GM12878 (cell line): Measurements from ENCODE around the gene MTHFD1L. TPM values are rescaled to one million over a fixed set of nuclear protein-coding genes. Genes with fewer than 3 reads are reported as not detected.
A peak's percentile ranks its signal among the peaks of the same experiment; 100 is the strongest.

ENCODE experiments used
- ATAC-seq: fragments of 200-7000 bp; cut with Tn5 transposase; 3 replicates; pipeline ENCODE4 v1.9.1; 2020; ENCODE audit warnings: mild to moderate bottlenecking, moderate library complexity
- BruUV-seq: library from RNA; stranded (reverse); fragments of 400-500 nt; replicated peaks from 2 replicates; lab custom pipeline; 2021; lab: Mats Ljungman, UMichigan
- CTCF ChIA-PET: fragments of 300-600 bp; sonication (Branson Sonifier 250); formaldehyde crosslinking; extraction: SDS; loops from one replicate; lab custom pipeline; 2021; ENCODE audit warnings: inconsistent platforms; lab: Yijun Ruan, JAX
- POLR2A ChIA-PET: fragments of 350-600 bp; formaldehyde crosslinking; extraction: SDS; loops from one replicate; lab custom pipeline; 2021; ENCODE audit warnings: inconsistent platforms; lab: Charles Lee
- RAD21 ChIA-PET: fragments of 300-600 bp; sonication (Branson Sonifier 250); formaldehyde crosslinking; loops from one replicate; lab custom pipeline; 2023; ENCODE audit warnings: antibody characterized with exemption; ENCODE audit not compliant: unreplicated experiment; lab: Charles Lee
- SMC1A ChIA-PET: fragments of 300-600 bp; sonication (Branson Sonifier 250); formaldehyde crosslinking; loops from one replicate; lab custom pipeline; 2023; ENCODE audit not compliant: unreplicated experiment, uncharacterized antibody; lab: Charles Lee
- DNase-seq: peaks from one replicate; pipeline ENCODE4 v3.0.0-alpha.2; 2011; ENCODE audit warnings: low read depth, low spot score
- FAIRE-seq: peaks from 3 replicates; lab custom pipeline; 2011; peaks lifted over from hg19 to GRCh38; lab: Jason Lieb, UNC
- H2AFZ ChIP-seq: 2 replicates; pipeline ENCODE4 v1.6.0; 2011; ENCODE audit warnings: low read depth, low read length, control low read depth; ENCODE audit not compliant: control insufficient read depth
- H3K27ac ChIP-seq: 2 replicates; pipeline ENCODE4 v1.5.1; 2011; ENCODE audit warnings: control low read depth; ENCODE audit not compliant: control insufficient read depth, insufficient read depth
- H3K27me3 ChIP-seq, 2 experiments: replicated peaks in 1 of 2; 2 replicates each; pipeline versions ENCODE4 v1.6.0 to v1.6.1; 2011; ENCODE audit warnings: low read length in 1 of 2; ENCODE audit not compliant: control insufficient read depth in 2 of 2, insufficient read depth in 2 of 2
- H3K36me3 ChIP-seq, 2 experiments: 2 replicates each; pipeline ENCODE4 v1.5.1; 2011; ENCODE audit warnings: low read length in 1 of 2; ENCODE audit not compliant: control insufficient read depth in 2 of 2, insufficient read depth in 2 of 2
- H3K4me1 ChIP-seq: 2 replicates; pipeline ENCODE4 v1.6.1; 2011; ENCODE audit warnings: mild to moderate bottlenecking, low read length, moderate library complexity, mixed read lengths; ENCODE audit not compliant: control insufficient read depth, insufficient read depth
- H3K4me2 ChIP-seq: 2 replicates; pipeline ENCODE4 v1.6.0; 2011; ENCODE audit warnings: control low read depth; ENCODE audit not compliant: control insufficient read depth, insufficient read depth
- H3K4me3 ChIP-seq: fragments of 200-600 bp; sonication (generic); 2 replicates; pipeline ENCODE4 v1.5.1; 2016
- H3K79me2 ChIP-seq: 2 replicates; pipeline ENCODE4 v1.6.0; 2011; ENCODE audit warnings: low read length; ENCODE audit not compliant: control insufficient read depth, insufficient read depth
- H3K9ac ChIP-seq: 2 replicates; pipeline ENCODE4 v1.8.0; 2011; ENCODE audit warnings: low read length, control low read depth, mixed read lengths; ENCODE audit not compliant: control insufficient read depth, insufficient read depth
- H3K9me3 ChIP-seq: replicated peaks from 3 replicates; pipeline ENCODE4 v1.5.1; 2011; ENCODE audit warnings: mild to moderate bottlenecking, low read length; ENCODE audit not compliant: control insufficient read depth, insufficient read depth
- H4K20me1 ChIP-seq: 2 replicates; pipeline ENCODE4 v1.6.0; 2011; ENCODE audit not compliant: control insufficient read depth, insufficient read depth
- ATF3 ChIP-seq: IDR thresholded peaks from 2 replicates; pipeline ENCODE4 v1.6.1; 2011; ENCODE audit warnings: low read depth, mild to moderate bottlenecking, low read length, moderate library complexity, borderline replicate concordance; ENCODE audit errors: extremely low read depth
- BACH1 ChIP-seq: fragments of 450-650 bp; IDR thresholded peaks from 2 replicates; pipeline ENCODE4 v1.6.1; 2017; ENCODE audit warnings: mild to moderate bottlenecking, borderline replicate concordance
- E2F8 ChIP-seq: fragments of 450-650 bp; IDR thresholded peaks from 2 replicates; pipeline ENCODE4 v1.6.1; 2018; ENCODE audit warnings: mild to moderate bottlenecking, low read depth, moderate library complexity; ENCODE audit not compliant: partially characterized antibody
- EP300 ChIP-seq, 2 experiments: fragments of 150-350 bp in 1 of 2; IDR thresholded peaks; 2 replicates each; pipeline ENCODE4 v1.6.1; 2011 to 2012; ENCODE audit warnings: low read depth in 2 of 2, low read length in 2 of 2, borderline replicate concordance in 1 of 2, improper control_type of control experiment in 1 of 2, inconsistent platforms in 1 of 2; ENCODE audit not compliant: control insufficient read depth in 1 of 2
- HCFC1 ChIP-seq: fragments of 150-350 bp; IDR thresholded peaks from 2 replicates; pipeline ENCODE4 v1.6.1; 2014; ENCODE audit warnings: low read length
- KLF5 ChIP-seq: fragments of 450-650 bp; IDR thresholded peaks from 2 replicates; pipeline ENCODE4 v1.6.1; 2014; ENCODE audit warnings: mild to moderate bottlenecking; ENCODE audit not compliant: partially characterized antibody
- MEF2A ChIP-seq: IDR thresholded peaks from 2 replicates; pipeline ENCODE4 v1.6.1; 2011; ENCODE audit warnings: low read depth, mild to moderate bottlenecking, low read length, moderate library complexity; ENCODE audit not compliant: insufficient read depth
- SIN3A ChIP-seq: IDR thresholded peaks from 2 replicates; pipeline ENCODE4 v1.6.1; 2012; ENCODE audit warnings: low read depth, low read length, improper control_type of control experiment
- SIX5 ChIP-seq: IDR thresholded peaks from 2 replicates; pipeline ENCODE4 v1.6.1; 2011; ENCODE audit warnings: mild to moderate bottlenecking, low read depth, low read length, moderate library complexity; ENCODE audit not compliant: severe bottlenecking
- TAF1 ChIP-seq: IDR thresholded peaks from 2 replicates; pipeline ENCODE4 v1.6.1; 2011; ENCODE audit warnings: mild to moderate bottlenecking, low read depth, low read length, borderline replicate concordance
- TARDBP ChIP-seq: IDR thresholded peaks from 2 replicates; pipeline ENCODE4 v1.6.1; 2016; ENCODE audit warnings: borderline replicate concordance
- WGBS: methylation state at CpG from one replicate; pipeline ENCODE4 v1.1.6; 2016; ENCODE audit warnings: low lambda C conversion rate; ENCODE audit not compliant: insufficient replicate concordance, insufficient coverage; ENCODE audit errors: missing lambda C conversion rate; 5-methylcytosine and 5-hydroxymethylcytosine counted together
- in situ Hi-C: fragments of 300-500 bp; cut with MboI; formaldehyde crosslinking; loops from 9 replicates; pipeline ENCODE4 v1.14.3; 2018; ENCODE audit warnings: mixed read lengths
- intact Hi-C: fragments of 100-400 bp; cut with micrococcal nuclease; formaldehyde crosslinking; loops from one replicate; pipeline ENCODE4 v1.14.2; 2022; ENCODE audit not compliant: unreplicated experiment
- polyA plus RNA-seq, 11 experiments: library from polyadenylated mRNA; depleted of rRNA in 4 of 11; unstranded in 6 of 11; stranded (reverse) in 5 of 11; fragments of >200 nt; fragmentation: Nextera tagmentation in 4 of 11; fragmentation: Illumina TruSeq in 1 of 11; extraction: Ambion mirVana in 4 of 11; extraction: Trizol in 1 of 11; gene quantifications; 1 replicate in 1 of 11; 2 replicates in 10 of 11; pipeline versions ENCODE4 v1.2.1 to v1.2.3, GENCODE V29; 2011 to 2016; ENCODE audit warnings: inconsistent platforms in 2 of 11, missing spikeins in 2 of 11, low read depth in 1 of 11
- total RNA-seq, 4 experiments: library from RNA; depleted of rRNA in 3 of 4; stranded (reverse); fragments of >200 nt in 3 of 4; fragmentation: Illumina TruSeq in 1 of 4; extraction: Trizol in 1 of 4; gene quantifications; 2 replicates each; pipeline versions ENCODE4 v1.2.1 to v1.2.3, GENCODE V29; 2013 to 2021

Gene MTHFD1L
- total and polyA plus RNA-seq, 10 of the 15 experiments (the other 5 are each of a cell fraction or from before 2014, with no cell fraction given) = 11.7 to 75.5 (median 28.8) TPM

- intact Hi-C loops = no loop called here
These were observed 13.1 kb downstream of the MTHFD1L start for GRCh38 chr6:150878347-150879213.

More at GRCh38 chr6:150878347-150879213, 13.1 kb downstream of the MTHFD1L start:
- H2AFZ ChIP-seq = 0 out of 2 replicates have a peak overlapping the region, but pooled peaks have one; percentile 34
- no peak for TF ChIP-seq EP300 (IDR thresholded peaks at IDR 0.05; ENCODE audit: borderline replicate concordance in 1 of 2, control insufficient read depth in 1 of 2, low read depth in 2 of 2, low read length in 2 of 2)
- no peak for TF ChIP-seq TARDBP
- no peak for TF ChIP-seq BACH1
- TF ChIP-seq SIX5 = peak; percentile 72
- no peak for TF ChIP-seq MEF2A
- TF ChIP-seq TAF1 = no peak
- TF ChIP-seq HCFC1 = peak; percentile 57
- no peak for TF ChIP-seq ATF3
- no peak for TF ChIP-seq SIN3A
- TF ChIP-seq E2F8 = no peak
- TF ChIP-seq KLF5 = no peak
- TF ChIP-seq, all 136 proteins: peak for 2
- H3K9me3 ChIP-seq = no peaks in the 10 kb centered on the region
- no peak overlapping the region for H3K9ac ChIP-seq
- no peak overlapping the region for H3K4me2 ChIP-seq
- H3K4me1 ChIP-seq = no peaks in the 10 kb centered on the region
- FAIRE-seq (no peak), ATAC-seq (peak; percentile 31; the same call in 1 of the 3 replicates), DNase-seq (no peak)
- peaks cover 14% of the 10 kb centered on the region for H3K79me2 ChIP-seq
- no TSS peak for BruUV-seq
- no peak overlapping the region for H3K27ac ChIP-seq
- WGBS = 83% methylated on average over 9 of the region's 9 CpGs
- ChIA-PET RAD21 (interaction anchor here (1.4 kb wide), 1 partner anchor 61 kb away, joined by 4 read pairs; no protein-coding TSS in a partner anchor), SMC1A (interaction anchor here (0.9 to 2.0 kb wide), 4 partner anchors 9 to 14 kb away, joined by 3 to 8 read pairs (median 4); no protein-coding TSS in a partner anchor), CTCF (no interaction called here), POLR2A (no interaction called here)
- H4K20me1 ChIP-seq = no peaks in the 10 kb centered on the region
- H3K27me3 ChIP-seq = no peaks in the 10 kb centered on the region
- H3K4me3 ChIP-seq = no peak overlapping the region
- H3K36me3 ChIP-seq = peaks cover 5 to 9% of the 10 kb centered on the region in 2 experiments
- in situ Hi-C loops = no loop called here
